ENCODE data around the gene ITPR1. TPM values are rescaled to one million over a fixed set of nuclear protein-coding genes. Genes with fewer than 3 reads are reported as not detected.

Gene ITPR1
- total and polyA plus RNA-seq, 2 of the 4 experiments (the other 2 are of a cell fraction) = 1.8 to 5.7 TPM

DNA sequence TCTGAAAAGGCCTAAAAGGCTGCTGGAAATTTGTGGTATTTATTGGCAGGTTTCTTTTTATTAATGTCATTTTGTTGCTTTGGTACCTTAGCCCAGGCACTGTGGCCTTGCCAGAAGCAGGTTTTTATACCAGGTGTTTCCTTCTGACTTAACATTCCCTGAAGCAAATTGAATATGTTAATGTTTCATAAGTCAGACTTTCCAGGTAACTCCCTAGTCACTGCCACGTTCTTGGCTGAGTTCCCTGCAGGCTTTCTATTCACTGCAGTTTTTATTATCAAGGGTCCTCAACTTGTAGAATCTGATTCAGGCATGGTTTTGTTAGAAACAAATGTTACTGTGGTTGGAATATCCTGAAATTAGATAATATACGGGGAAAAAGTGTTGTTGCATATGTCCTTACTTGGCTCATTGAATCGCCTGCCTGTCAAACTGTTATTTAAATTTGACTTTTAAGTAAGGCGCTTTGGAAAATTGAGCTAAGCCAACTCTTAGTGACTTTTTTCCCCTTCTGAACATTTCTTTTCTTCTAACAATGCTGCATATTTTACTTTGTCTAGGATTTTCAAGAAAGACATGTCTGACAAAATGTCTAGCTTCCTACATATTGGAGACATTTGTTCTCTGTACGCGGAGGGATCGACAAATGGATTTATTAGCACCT, 22.9 kb downstream of the ITPR1 start:
- 60% methylated on average over 1 of the region's 7 CpGs; no CpG with 5 or more reads in 1 of the 2 experiments for WGBS, 2 experiments (ENCODE audit: extremely low coverage in 2 of 2, insufficient read length in 1 of 2)
- Histone ChIP-seq H3K4me1 (ENCODE audit: control insufficient read depth, insufficient read depth, low read length) (no peaks in the 10 kb centered on the region), H3K79me1 (ENCODE audit: low read depth in 1 of 2, low read length in 2 of 2) (no peaks in the 10 kb centered on the region), H3K9ac (ENCODE audit: low read depth, low read length) (no peak overlapping the region), H3K4ac (ENCODE audit: low read depth, low read length) (no peak overlapping the region), H3K9me3 (ENCODE audit: control insufficient read depth, insufficient read depth, low read length) (no peaks in the 10 kb centered on the region), H3K9me1 (ENCODE audit: insufficient read depth, low read length) (no peaks in the 10 kb centered on the region), H4K20me1 (ENCODE audit: insufficient read depth, low read length) (no peaks in the 10 kb centered on the region), H4K91ac (ENCODE audit: insufficient read depth, low read depth, low read length) (no peak overlapping the region), H2BK20ac (ENCODE audit: low read depth, low read length) (no peak overlapping the region), H3K23ac (ENCODE audit: low read depth, low read length) (no peak overlapping the region), H3K18ac (ENCODE audit: low read depth, low read length) (no peak overlapping the region), H4K8ac (ENCODE audit: low read depth in 2 of 2, low read length in 2 of 2) (no peak overlapping the region), H4K5ac (ENCODE audit: low read depth, low read length) (no peak overlapping the region), H2AFZ (replicated peaks; ENCODE audit: low read length, poor library complexity) (no peak overlapping the region), H2AK9ac (replicated peaks; ENCODE audit: low read depth, low read length, poor library complexity) (no peak overlapping the region), H2BK5ac (ENCODE audit: low read depth, low read length, poor library complexity, severe bottlenecking) (no peak overlapping the region), H2BK15ac (ENCODE audit: low read depth, low read length) (no peak overlapping the region), H3K27ac (ENCODE audit: insufficient read depth, low read length) (no peak overlapping the region), H3K14ac (replicated peaks; ENCODE audit: low read depth, low read length) (no peak overlapping the region), H3K36me3 (ENCODE audit: control insufficient read depth, insufficient read depth, low read length) (no peaks in the 10 kb centered on the region), H3K4me3 (ENCODE audit: insufficient read depth, low read depth, low read length) (no peak overlapping the region), H2AK5ac (ENCODE audit: low read depth, low read length) (no peak overlapping the region), H2BK120ac (ENCODE audit: low read depth, low read length) (no peak overlapping the region), H3K56ac (ENCODE audit: extremely low read depth, insufficient read depth, low read length) (no peak overlapping the region), H3K4me2 (ENCODE audit: low read depth, low read length) (no peak overlapping the region), H3K27me3 (ENCODE audit: control insufficient read depth, insufficient read depth, low read length) (no peaks in the 10 kb centered on the region)
- no TSS peak for BruUV-seq (replicated peaks)
- TF ChIP-seq MXI1 (IDR thresholded peaks at IDR 0.05; ENCODE audit: borderline replicate concordance, low read depth, low read length) (no peak), BHLHE40 (IDR thresholded peaks at IDR 0.05; ENCODE audit: low read depth, low read length) (no peak), MAFK (IDR thresholded peaks at IDR 0.05; ENCODE audit: low read depth, low read length) (no peak), NFE2L2 (IDR thresholded peaks at IDR 0.05; ENCODE audit: low read depth, low read length) (no peak), FOS (IDR thresholded peaks at IDR 0.05; ENCODE audit: low read depth, low read length) (no peak)
- TF ChIP-seq, protein P1, sequence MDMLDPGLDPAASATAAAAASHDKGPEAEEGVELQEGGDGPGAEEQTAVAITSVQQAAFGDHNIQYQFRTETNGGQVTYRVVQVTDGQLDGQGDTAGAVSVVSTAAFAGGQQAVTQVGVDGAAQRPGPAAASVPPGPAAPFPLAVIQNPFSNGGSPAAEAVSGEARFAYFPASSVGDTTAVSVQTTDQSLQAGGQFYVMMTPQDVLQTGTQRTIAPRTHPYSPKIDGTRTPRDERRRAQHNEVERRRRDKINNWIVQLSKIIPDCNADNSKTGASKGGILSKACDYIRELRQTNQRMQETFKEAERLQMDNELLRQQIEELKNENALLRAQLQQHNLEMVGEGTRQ (IDR thresholded peaks at IDR 0.05; ENCODE audit: low read depth, low read length) = no peak
- TF ChIP-seq, protein P2, sequence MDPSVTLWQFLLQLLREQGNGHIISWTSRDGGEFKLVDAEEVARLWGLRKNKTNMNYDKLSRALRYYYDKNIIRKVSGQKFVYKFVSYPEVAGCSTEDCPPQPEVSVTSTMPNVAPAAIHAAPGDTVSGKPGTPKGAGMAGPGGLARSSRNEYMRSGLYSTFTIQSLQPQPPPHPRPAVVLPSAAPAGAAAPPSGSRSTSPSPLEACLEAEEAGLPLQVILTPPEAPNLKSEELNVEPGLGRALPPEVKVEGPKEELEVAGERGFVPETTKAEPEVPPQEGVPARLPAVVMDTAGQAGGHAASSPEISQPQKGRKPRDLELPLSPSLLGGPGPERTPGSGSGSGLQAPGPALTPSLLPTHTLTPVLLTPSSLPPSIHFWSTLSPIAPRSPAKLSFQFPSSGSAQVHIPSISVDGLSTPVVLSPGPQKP (IDR thresholded peaks at IDR 0.05; ENCODE audit: borderline replicate concordance, low read depth, low read length) = no peak
- dilution Hi-C loops (cut with HindIII; ENCODE audit: low sequenced_read_pairs, unreplicated experiment) (no loop called here), in situ Hi-C loops (cut with MboI; ENCODE audit: low sequenced_read_pairs) (no loop called here), intact Hi-C loops (cut with micrococcal nuclease) (no loop called here)
- ChIA-PET CTCF (interaction anchor here (1.6 kb wide), 1 partner anchor 9 kb away, joined by 4 read pairs; no protein-coding TSS in a partner anchor), POLR2A (ENCODE audit: unreplicated experiment) (no interaction called here)
- ATAC-seq (ENCODE audit: low read depth) = no peak
- DNase-seq = no peak
